Testis (tissue), 3 donors: ENCODE results near the gene CTNS. TPM values are rescaled to one million over a fixed set of nuclear protein-coding genes. Genes with fewer than 3 reads are reported as not detected.
"Not testable (repeated sequence)": the region's sequence is repeated elsewhere in the genome, so short reads cannot be mapped to it uniquely, and the experiment has no call there.

Experiments
- DNase-seq: peaks from one replicate; pipeline ENCODE4 v3.0.0-alpha.2; 2019
- H3K27ac ChIP-seq, 2 donors: fragments of 200-600 bp; sonication (generic); one replicate each; pipeline ENCODE4 v1.5.1; 2019
- H3K27me3 ChIP-seq: fragments of 200-600 bp; sonication (generic); one replicate; pipeline ENCODE4 v1.5.1; 2019
- H3K36me3 ChIP-seq: fragments of 200-600 bp; sonication (generic); one replicate; pipeline ENCODE4 v1.5.1; 2017; ENCODE audit warnings: low read depth; ENCODE audit errors: missing control alignments
- H3K4me1 ChIP-seq: fragments of 200-600 bp; sonication (generic); one replicate; pipeline ENCODE4 v1.5.1; 2019
- H3K4me3 ChIP-seq, 2 donors: fragments of 200-600 bp; sonication (generic); one replicate each; pipeline ENCODE4 v1.5.1; 2017 to 2019
- H3K9me3 ChIP-seq: fragments of 200-600 bp; sonication (generic); one replicate; pipeline ENCODE4 v1.5.1; 2017
- CTCF ChIP-seq, 3 experiments: fragments of 450-650 bp in 2 of 3; fragments of 200-600 bp in 1 of 3; sonication (generic) in 1 of 3; IDR thresholded peaks; one replicate each; pipeline ENCODE4 v1.5.1; 2016 to 2019; ENCODE audit warnings: antibody characterized with exemption in 3 of 3, mild to moderate bottlenecking in 2 of 3, moderate library complexity in 1 of 3
- POLR2A ChIP-seq: fragments of 450-650 bp; IDR thresholded peaks from one replicate; pipeline ENCODE4 v1.6.1; 2017; ENCODE audit warnings: antibody characterized with exemption, mild to moderate bottlenecking, moderate library complexity
- WGBS, 2 donors: methylation state at CpG; one replicate each; pipeline ENCODE4 v1.1.5; 2018; 5-methylcytosine and 5-hydroxymethylcytosine counted together
- intact Hi-C: fragments of 100-400 bp; cut with DNase I; formaldehyde crosslinking; loops from one replicate; pipeline ENCODE4 v1.15.1; 2023; ENCODE audit warnings: low total_unique reads
- polyA plus RNA-seq: library from polyadenylated mRNA; stranded (reverse); fragments of 350-450 nt; fragmentation: Illumina TruSeq; extraction: RNeasy Lipid Tissue Mini Kit (QIAGEN cat#74804); gene quantifications from one replicate; pipeline ENCODE4 v1.2.3, GENCODE V29; 2014; ENCODE audit warnings: low read depth, low replicate concordance; ENCODE audit not compliant: insufficient read depth
- total RNA-seq, 2 donors: library from RNA; depleted of rRNA; stranded (reverse); fragments of >200 nt; gene quantifications; one replicate each; pipeline ENCODE4 v1.2.3, GENCODE V29; 2016

Gene CTNS
- total and polyA plus RNA-seq, 3 donors from 2014 or later: 43.8 to 57.3 (median 50.4) TPM

- H3K4me1 ChIP-seq: peaks cover 12% of the 10 kb centered on the region
- intact Hi-C loops: no loop called here
- H3K27ac ChIP-seq: no peak overlapping the region
- no peak for TF ChIP-seq POLR2A
- no peaks in the 10 kb centered on the region for H3K9me3 ChIP-seq
- DNase-seq: no peak
- H3K4me3 ChIP-seq: no peak overlapping the region
- H3K27me3 ChIP-seq: no peaks in the 10 kb centered on the region
- H3K36me3 ChIP-seq: no peaks in the 10 kb centered on the region
- 34 to 46% methylated on average over 8 to 12 of the region's 12 CpGs for WGBS, 2 donors
Measured at GRCh38 chr17:3697103-3697476, 60.5 kb downstream of the CTNS start.

GRCh38 chr17:3698139-3698538, 61.6 kb downstream of the CTNS start:
- TF ChIP-seq POLR2A: no peak
- TF ChIP-seq CTCF (IDR thresholded peaks at IDR 0.05): no peak
- WGBS, 2 donors: 93 to 97% methylated on average over 4 of the region's 4 CpGs
- Histone ChIP-seq H3K36me3 (no peaks in the 10 kb centered on the region), H3K4me1 (peaks cover 12% of the 10 kb centered on the region), H3K9me3 (no peaks in the 10 kb centered on the region), H3K27ac (no peak overlapping the region), H3K27me3 (no peaks in the 10 kb centered on the region), H3K4me3 (no peak overlapping the region)
- DNase-seq: no peak
- intact Hi-C loops: no loop called here

- DNase-seq: no peak
- Histone ChIP-seq H3K27me3 (no peaks in the 10 kb centered on the region), H3K9me3 (no peaks in the 10 kb centered on the region), H3K4me1 (peaks cover 8% of the 10 kb centered on the region), H3K36me3 (no peaks in the 10 kb centered on the region), H3K4me3 (no peak overlapping the region), H3K27ac (no peak overlapping the region)
- no peak for TF ChIP-seq CTCF (IDR thresholded peaks at IDR 0.05)
- TF ChIP-seq POLR2A: no peak
- intact Hi-C loops: no loop called here
- 86 to 99% methylated on average over 4 of the region's 4 CpGs for WGBS, 2 donors
Measured at GRCh38 chr17:3699951-3700350, 63.4 kb downstream of the CTNS start.

- H3K36me3 ChIP-seq, H3K9me3 ChIP-seq, H3K27ac ChIP-seq, intact Hi-C loops, H3K4me1 ChIP-seq, H3K27me3 ChIP-seq, H3K4me3 ChIP-seq: not testable (repeated sequence)
- peak; percentile 36 for DNase-seq
- WGBS, 2 donors: 75 to 92% methylated on average over 7 of the region's 7 CpGs
Measured at GRCh38 chr17:3702041-3702539, 65.5 kb downstream of the CTNS start.

- Histone ChIP-seq H3K36me3 (no peaks in the 10 kb centered on the region), H3K9me3 (no peaks in the 10 kb centered on the region)
- WGBS, 2 donors: 87 to 89% methylated on average over 18 to 20 of the region's 20 CpGs
Measured at GRCh38 chr17:3704931-3705717, 68.6 kb downstream of the CTNS start.

GRCh38 chr17:3705718-3705984, 69.1 kb downstream of the CTNS start:
- H3K36me3 ChIP-seq, H3K9me3 ChIP-seq, H3K4me1 ChIP-seq, H3K27me3 ChIP-seq, H3K27ac ChIP-seq, DNase-seq, H3K4me3 ChIP-seq, intact Hi-C loops: not testable (repeated sequence)
- 100% methylated on average over 1 of the region's 1 CpG for WGBS, 2 donors

More at GRCh38 chr17:3704931-3705717, 68.6 kb downstream of the CTNS start:
- Histone ChIP-seq H3K4me1 (no peaks in the 10 kb centered on the region), H3K27ac (no peak overlapping the region), H3K27me3 (no peaks in the 10 kb centered on the region), H3K4me3 (no peak overlapping the region)
- intact Hi-C loops: no loop called here
- TF ChIP-seq CTCF (IDR thresholded peaks at IDR 0.05) (no peak), POLR2A (no peak)
- no peak for DNase-seq
